Osteocyte (in vitro differentiated cells): ENCODE results near the gene EFNA5. TPM values are rescaled to one million over a fixed set of nuclear protein-coding genes. Genes with fewer than 3 reads are reported as not detected.
A peak's percentile ranks its signal among the peaks of the same experiment; 100 is the strongest.

Source experiments
- DNase-seq: peaks from one replicate; pipeline ENCODE4 v3.0.0; 2021; ENCODE audit warnings: mixed read lengths; ENCODE audit not compliant: unreplicated experiment; ENCODE audit errors: extremely low spot score
- H3K27ac Mint-ChIP-seq: one replicate; pipeline ENCODE4 v1.8.0; 2021; ENCODE audit warnings: mild to moderate bottlenecking, mixed read lengths; ENCODE audit not compliant: unreplicated experiment
- H3K27me3 Mint-ChIP-seq: one replicate; pipeline ENCODE4 v1.8.0; 2021; ENCODE audit warnings: mixed read lengths; ENCODE audit not compliant: unreplicated experiment
- H3K36me3 Mint-ChIP-seq: one replicate; pipeline ENCODE4 v1.8.0; 2021; ENCODE audit warnings: mixed read lengths; ENCODE audit not compliant: unreplicated experiment
- H3K4me1 Mint-ChIP-seq: one replicate; pipeline ENCODE4 v1.8.0; 2021; ENCODE audit warnings: mixed read lengths; ENCODE audit not compliant: unreplicated experiment
- H3K4me3 Mint-ChIP-seq: one replicate; pipeline ENCODE4 v1.8.0; 2021; ENCODE audit warnings: mild to moderate bottlenecking, moderate library complexity, mixed read lengths; ENCODE audit not compliant: unreplicated experiment
- H3K9me3 Mint-ChIP-seq: one replicate; pipeline ENCODE4 v1.8.0; 2021; ENCODE audit warnings: mixed read lengths; ENCODE audit not compliant: unreplicated experiment
- total RNA-seq: library from RNA; stranded (reverse); gene quantifications from 2 replicates; pipeline ENCODE4 v1.2.1, GENCODE V29; 2021
- TF ChIP-seq, protein P1 (sequence below): fragments of 200-600 bp; sonication (generic); IDR thresholded peaks from 2 replicates; pipeline ENCODE4 v1.5.0; 2021; ENCODE audit warnings: antibody characterized with exemption, mild to moderate bottlenecking, moderate library complexity

Gene EFNA5
- total RNA-seq, 1 donor from 2014 or later, result 34.2 TPM

DNA sequence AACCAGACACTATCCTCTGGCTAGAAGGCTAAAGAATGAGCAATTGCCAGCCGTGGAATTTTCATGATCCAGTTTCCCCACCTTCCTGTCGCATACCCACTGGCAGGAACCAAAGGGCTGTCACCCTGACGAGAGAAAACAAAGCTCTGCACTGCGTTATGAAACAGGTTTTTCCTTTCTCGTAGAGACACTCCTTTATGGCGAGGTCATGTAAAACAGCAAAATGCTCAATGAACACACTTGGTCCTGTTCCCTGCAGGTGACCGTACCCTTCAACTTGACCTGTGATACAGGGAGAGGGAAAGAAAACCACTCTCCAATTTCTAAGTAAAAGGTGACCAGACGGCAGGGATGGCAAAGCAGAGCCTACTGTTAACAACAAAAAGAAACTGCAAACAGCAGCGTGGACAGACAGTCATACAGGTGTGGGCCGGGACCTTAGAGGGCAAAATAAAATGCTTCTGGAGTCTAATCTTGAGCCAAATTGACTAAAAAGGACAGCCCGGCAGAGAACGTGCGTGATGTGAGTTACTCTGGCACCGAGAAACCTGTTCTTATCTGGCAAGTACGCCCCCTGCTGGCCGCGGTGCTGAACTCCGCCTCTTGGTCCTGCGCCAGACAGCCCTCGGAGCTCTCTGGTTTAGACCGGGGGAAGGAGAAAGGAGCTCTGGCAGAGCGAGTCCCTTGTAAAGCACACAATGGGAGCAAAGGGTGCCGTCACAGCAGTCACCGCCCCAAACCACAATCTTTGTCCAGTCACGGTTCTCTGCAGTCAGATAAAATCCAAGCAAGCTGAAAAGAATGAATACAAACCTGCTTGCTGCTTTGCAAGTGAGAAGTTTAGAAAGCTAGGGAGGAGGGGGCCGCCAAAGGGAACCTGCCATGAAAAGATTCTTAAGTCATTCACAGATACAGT, 98.9 kb downstream of the EFNA5 start:
- DNase-seq, result peak; percentile 96
- Mint-ChIP-seq H3K4me1 (peaks cover 47% of the 10 kb centered on the region), H3K9me3 (no peaks in the 10 kb centered on the region), H3K27me3 (no peaks in the 10 kb centered on the region), H3K36me3 (no peaks in the 10 kb centered on the region), H3K27ac (peak overlapping the region; percentile 82), H3K4me3 (peak overlapping the region; percentile 74)
- TF ChIP-seq, protein P1, sequence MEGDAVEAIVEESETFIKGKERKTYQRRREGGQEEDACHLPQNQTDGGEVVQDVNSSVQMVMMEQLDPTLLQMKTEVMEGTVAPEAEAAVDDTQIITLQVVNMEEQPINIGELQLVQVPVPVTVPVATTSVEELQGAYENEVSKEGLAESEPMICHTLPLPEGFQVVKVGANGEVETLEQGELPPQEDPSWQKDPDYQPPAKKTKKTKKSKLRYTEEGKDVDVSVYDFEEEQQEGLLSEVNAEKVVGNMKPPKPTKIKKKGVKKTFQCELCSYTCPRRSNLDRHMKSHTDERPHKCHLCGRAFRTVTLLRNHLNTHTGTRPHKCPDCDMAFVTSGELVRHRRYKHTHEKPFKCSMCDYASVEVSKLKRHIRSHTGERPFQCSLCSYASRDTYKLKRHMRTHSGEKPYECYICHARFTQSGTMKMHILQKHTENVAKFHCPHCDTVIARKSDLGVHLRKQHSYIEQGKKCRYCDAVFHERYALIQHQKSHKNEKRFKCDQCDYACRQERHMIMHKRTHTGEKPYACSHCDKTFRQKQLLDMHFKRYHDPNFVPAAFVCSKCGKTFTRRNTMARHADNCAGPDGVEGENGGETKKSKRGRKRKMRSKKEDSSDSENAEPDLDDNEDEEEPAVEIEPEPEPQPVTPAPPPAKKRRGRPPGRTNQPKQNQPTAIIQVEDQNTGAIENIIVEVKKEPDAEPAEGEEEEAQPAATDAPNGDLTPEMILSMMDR, result peak; percentile 99

DNA sequence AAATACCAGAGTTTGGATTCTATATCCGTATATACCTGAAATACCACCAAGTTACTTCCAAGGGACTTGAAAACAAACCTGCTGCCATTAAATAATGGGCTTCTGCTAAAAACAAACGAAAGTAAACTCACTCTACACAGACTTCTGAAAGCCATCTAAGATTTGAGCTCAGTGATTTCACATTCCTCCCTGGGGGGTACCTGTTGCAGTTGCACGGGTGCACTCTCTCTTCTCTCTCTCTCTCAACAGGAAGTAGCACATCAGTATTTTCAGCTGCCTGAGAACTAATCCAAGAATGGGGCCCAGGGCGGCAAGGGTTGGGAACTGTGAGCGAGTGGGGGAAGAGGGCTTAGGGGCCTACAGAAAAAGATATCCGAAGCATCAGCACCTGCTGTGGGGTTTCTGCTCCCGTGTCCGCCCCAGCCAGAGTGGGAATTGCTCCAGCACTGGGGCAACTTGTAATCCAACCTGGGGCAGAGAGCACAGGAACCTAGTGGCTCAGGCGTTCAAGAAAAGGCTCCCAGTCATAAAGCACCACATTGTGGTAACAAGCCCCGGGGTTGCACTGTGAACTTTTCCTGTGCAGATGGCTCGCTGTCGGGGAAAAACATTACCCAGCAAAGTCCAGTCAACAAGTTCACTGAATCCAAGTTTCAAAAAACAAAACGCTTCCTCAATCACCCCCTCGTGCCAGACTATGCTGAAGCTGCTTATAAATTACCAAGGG, 99.8 kb downstream of the EFNA5 start:
- Mint-ChIP-seq H3K4me3 (peak overlapping the region; percentile 74), H3K27ac (peak overlapping the region; percentile 82), H3K4me1 (peaks cover 56% of the 10 kb centered on the region), H3K9me3 (no peaks in the 10 kb centered on the region), H3K36me3 (no peaks in the 10 kb centered on the region), H3K27me3 (no peaks in the 10 kb centered on the region)
- no peak for DNase-seq
- TF ChIP-seq, protein P1, result no peak

DNA sequence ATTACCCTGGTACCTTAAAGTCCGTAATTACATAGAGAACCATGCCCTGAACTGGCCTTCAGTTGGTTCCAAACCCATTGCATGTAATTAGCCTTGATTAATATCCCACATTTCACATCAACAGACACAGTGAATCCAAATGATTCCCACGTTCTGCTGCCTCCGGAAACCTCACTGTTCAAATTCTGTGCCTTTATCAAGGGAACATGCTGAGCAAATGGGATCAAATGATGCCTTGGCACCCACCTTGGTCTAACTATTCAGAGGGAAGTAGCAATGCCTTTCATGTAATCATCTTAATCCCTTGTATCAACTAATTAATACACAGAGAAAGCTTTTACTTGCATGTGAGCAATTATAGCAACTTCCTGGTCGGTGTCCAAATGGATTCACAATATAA, 100.6 kb downstream of the EFNA5 start:
- Mint-ChIP-seq H3K27ac (no peak overlapping the region), H3K4me3 (no peak overlapping the region), H3K27me3 (no peaks in the 10 kb centered on the region)

DNA sequence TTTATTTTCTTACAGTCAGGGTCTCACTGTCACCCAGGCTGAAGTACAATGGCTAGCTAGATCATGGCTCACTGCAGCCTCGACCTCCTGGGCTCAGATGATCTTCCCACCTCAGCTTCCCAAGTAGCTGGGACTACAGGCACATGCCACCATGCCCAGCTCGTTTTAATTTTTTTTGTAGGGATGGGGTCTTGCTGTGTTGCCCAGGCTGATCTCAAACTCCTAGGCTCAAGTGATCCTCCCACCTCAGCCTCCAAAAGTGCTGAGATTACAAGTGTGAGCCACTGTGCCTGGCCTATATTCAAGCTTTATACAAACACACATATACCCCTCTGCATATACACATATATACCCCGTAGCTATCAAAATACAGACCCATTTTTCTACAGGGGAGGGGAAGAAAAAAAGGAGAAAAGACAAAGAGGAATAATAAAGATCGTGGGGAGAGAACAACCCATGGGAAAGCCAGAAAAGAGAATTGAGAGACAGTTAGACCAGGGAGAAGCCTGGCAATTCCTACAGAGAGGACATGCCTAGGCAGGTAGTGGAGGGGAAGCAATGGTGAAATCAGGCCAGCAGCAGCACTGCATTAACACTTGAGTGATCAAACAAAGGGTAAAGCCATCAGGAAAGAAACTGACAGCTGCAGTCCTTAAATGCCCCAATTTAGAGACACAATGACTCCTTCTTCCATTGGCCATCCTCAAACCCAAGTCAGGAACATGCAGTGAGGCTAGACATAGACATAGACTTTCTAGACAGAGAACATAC, 102.7 kb downstream of the EFNA5 start:
- no peaks in the 10 kb centered on the region for H3K9me3 Mint-ChIP-seq
- no peaks in the 10 kb centered on the region for H3K36me3 Mint-ChIP-seq
- no peak overlapping the region for H3K4me3 Mint-ChIP-seq
- DNase-seq, result no peak
- H3K4me1 Mint-ChIP-seq, result peaks cover 78% of the 10 kb centered on the region
- no peak overlapping the region for H3K27ac Mint-ChIP-seq
- TF ChIP-seq, protein P1, result no peak
- no peaks in the 10 kb centered on the region for H3K27me3 Mint-ChIP-seq

More for the DNA sequence above, 100.6 kb downstream of the EFNA5 start:
- TF ChIP-seq, protein P1, result no peak
- H3K9me3 Mint-ChIP-seq, result no peaks in the 10 kb centered on the region
- no peaks in the 10 kb centered on the region for H3K36me3 Mint-ChIP-seq
- H3K4me1 Mint-ChIP-seq, result peaks cover 64% of the 10 kb centered on the region
- DNase-seq, result no peak
